DOHH2 (cell line): ENCODE results near the gene TFDP1.

Experiments used
- EZH2phosphoT487 ChIP-seq: fragments of 200-600 bp; sonication (generic); IDR thresholded peaks from 2 replicates; pipeline ENCODE4 v1.6.1; 2017; ENCODE audit warnings: borderline replicate concordance, mild to moderate bottlenecking, antibody characterized with exemption, low read length, moderate library complexity, mixed read lengths
- TF ChIP-seq, protein P1 (sequence below): fragments of 200-600 bp; sonication (generic); IDR thresholded peaks from one replicate; pipeline ENCODE4 v1.5.1; 2014; ENCODE audit warnings: antibody characterized with exemption, mild to moderate bottlenecking, low read depth, low read length; ENCODE audit not compliant: poor library complexity, severe bottlenecking

DNA sequence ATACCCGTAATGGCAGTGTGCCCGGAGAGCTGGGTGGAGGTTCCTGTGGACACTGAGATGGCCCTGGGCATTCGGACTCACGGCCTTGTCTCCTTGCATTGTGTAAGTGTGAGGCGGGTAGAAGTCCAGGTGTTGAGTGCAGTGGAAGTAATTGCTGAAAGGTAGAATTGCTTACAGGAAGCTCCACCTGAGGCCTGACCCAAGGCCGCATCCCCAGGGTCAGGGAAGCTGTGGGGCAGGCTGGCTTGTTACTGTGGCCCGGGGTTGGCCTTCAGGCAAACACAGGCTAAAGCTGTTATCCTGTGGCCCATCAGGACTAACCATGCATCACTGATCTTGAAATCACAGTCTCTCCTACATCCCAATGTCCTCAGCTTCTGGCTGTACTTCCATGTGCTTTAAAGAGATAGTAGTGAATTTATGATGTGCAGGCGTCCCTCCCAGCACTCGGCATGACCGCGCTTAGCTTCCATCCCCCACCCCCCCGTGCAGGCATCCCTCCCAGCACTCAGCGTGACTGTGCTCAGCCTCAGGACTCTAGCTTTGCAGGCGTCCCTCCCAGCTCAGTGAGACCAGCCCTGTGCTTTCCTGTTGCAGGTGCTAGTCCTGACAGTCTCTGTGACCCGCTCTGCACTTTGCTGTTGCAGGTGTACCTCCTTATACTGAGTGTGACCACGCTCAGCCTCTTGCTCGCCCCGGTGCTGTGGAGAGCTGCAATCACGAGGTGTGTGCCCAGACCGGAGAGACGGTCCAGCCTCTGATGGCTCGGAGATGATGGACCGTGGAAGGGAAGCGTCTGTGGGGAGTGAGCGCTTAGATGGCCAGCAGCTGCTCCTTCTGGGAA is 35.6 kb upstream of the TFDP1 start:
- TF ChIP-seq, protein P1, sequence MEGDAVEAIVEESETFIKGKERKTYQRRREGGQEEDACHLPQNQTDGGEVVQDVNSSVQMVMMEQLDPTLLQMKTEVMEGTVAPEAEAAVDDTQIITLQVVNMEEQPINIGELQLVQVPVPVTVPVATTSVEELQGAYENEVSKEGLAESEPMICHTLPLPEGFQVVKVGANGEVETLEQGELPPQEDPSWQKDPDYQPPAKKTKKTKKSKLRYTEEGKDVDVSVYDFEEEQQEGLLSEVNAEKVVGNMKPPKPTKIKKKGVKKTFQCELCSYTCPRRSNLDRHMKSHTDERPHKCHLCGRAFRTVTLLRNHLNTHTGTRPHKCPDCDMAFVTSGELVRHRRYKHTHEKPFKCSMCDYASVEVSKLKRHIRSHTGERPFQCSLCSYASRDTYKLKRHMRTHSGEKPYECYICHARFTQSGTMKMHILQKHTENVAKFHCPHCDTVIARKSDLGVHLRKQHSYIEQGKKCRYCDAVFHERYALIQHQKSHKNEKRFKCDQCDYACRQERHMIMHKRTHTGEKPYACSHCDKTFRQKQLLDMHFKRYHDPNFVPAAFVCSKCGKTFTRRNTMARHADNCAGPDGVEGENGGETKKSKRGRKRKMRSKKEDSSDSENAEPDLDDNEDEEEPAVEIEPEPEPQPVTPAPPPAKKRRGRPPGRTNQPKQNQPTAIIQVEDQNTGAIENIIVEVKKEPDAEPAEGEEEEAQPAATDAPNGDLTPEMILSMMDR = no peak
- TF ChIP-seq EZH2phosphoT487 = no peak
